HepG2 (cell line): Measurements from ENCODE around the gene CNTROB. TPM values are rescaled to one million over a fixed set of nuclear protein-coding genes. Genes with fewer than 3 reads are reported as not detected.

ENCODE experiments used
- CBX1 ChIP-seq: IDR thresholded peaks from one replicate; pipeline ENCODE4 v1.6.1; 2016; ENCODE audit warnings: antibody characterized with exemption, low read depth
- HOXA9 ChIP-seq: sonication (generic); formaldehyde crosslinking; IDR thresholded peaks from 2 replicates; pipeline ENCODE4 v1.8.1; 2022; ENCODE audit warnings: missing genetic modification reagents, mild to moderate bottlenecking, moderate library complexity, borderline replicate concordance
- JDP2 ChIP-seq: sonication (generic); formaldehyde crosslinking; IDR thresholded peaks from 2 replicates; pipeline ENCODE4 v1.8.1; 2022; ENCODE audit warnings: missing genetic modification reagents, borderline replicate concordance
- ZFP90 ChIP-seq: sonication (generic); formaldehyde crosslinking; IDR thresholded peaks from 2 replicates; pipeline ENCODE4 v1.8.0; 2022; ENCODE audit warnings: missing genetic modification reagents, mild to moderate bottlenecking, inconsistent platforms, borderline replicate concordance
- ZNF367 ChIP-seq: sonication (generic); formaldehyde crosslinking; IDR thresholded peaks from 2 replicates; pipeline ENCODE4 v1.4.0; 2020; ENCODE audit warnings: missing genetic modification reagents, borderline replicate concordance
- ZNF776 ChIP-seq: sonication (generic); formaldehyde crosslinking; IDR thresholded peaks from 2 replicates; pipeline ENCODE4 v1.4.0; 2020; ENCODE audit warnings: mild to moderate bottlenecking, missing genetic modification reagents
- ZNF788 ChIP-seq: sonication (generic); formaldehyde crosslinking; IDR thresholded peaks from 2 replicates; pipeline ENCODE4 v1.5.0; 2020; ENCODE audit warnings: mild to moderate bottlenecking, missing genetic modification reagents, borderline replicate concordance
- ZNF816 ChIP-seq: sonication (generic); formaldehyde crosslinking; IDR thresholded peaks from 2 replicates; pipeline ENCODE4 v1.8.0; 2022; ENCODE audit warnings: missing genetic modification reagents, mild to moderate bottlenecking, borderline replicate concordance
- polyA plus RNA-seq, 8 experiments: library from polyadenylated mRNA; depleted of rRNA in 3 of 8; stranded (reverse) in 7 of 8; unstranded in 1 of 8; fragments of >200 nt; fragmentation: Illumina TruSeq in 4 of 8; extraction: Trizol in 4 of 8; gene quantifications; 2 replicates each; pipeline versions ENCODE4 v1.2.1 to v1.2.3, GENCODE V29; 2011 to 2016; ENCODE audit warnings: low read depth in 4 of 8, missing spikeins in 1 of 8, mixed read lengths in 1 of 8; ENCODE audit not compliant: insufficient read depth in 1 of 8
- total RNA-seq, 5 experiments: library from RNA; depleted of rRNA; stranded (reverse); fragments of >200 nt; fragmentation: Illumina TruSeq; extraction: Trizol; gene quantifications; 2 replicates each; pipeline ENCODE4 v1.2.3, GENCODE V29; 2016; ENCODE audit warnings: low read depth in 1 of 5
- TF ChIP-seq, protein P1 (sequence below), 2 experiments: fragments of 450-650 bp in 1 of 2; sonication (generic) in 1 of 2; formaldehyde crosslinking in 1 of 2; IDR thresholded peaks; 2 replicates each; pipeline versions ENCODE4 v1.6.1 to v1.8.0; 2016 to 2022; ENCODE audit warnings: antibody characterized with exemption in 1 of 2, mild to moderate bottlenecking in 1 of 2, missing genetic modification reagents in 1 of 2
- TF ChIP-seq, protein P2 (sequence below): sonication (generic); formaldehyde crosslinking; IDR thresholded peaks from 2 replicates; pipeline ENCODE4 v1.4.0; 2020; ENCODE audit warnings: missing genetic modification reagents, borderline replicate concordance
- TF ChIP-seq, protein P3 (sequence below): sonication (generic); formaldehyde crosslinking; IDR thresholded peaks from 2 replicates; pipeline ENCODE4 v1.4.0; 2020; ENCODE audit warnings: mild to moderate bottlenecking, missing genetic modification reagents

CNTROB gene
- total and polyA plus RNA-seq, 2 of the 13 experiments (the other 11 are each of a cell fraction or from before 2014, with no cell fraction given), result 21.2 to 24.1 TPM

DNA sequence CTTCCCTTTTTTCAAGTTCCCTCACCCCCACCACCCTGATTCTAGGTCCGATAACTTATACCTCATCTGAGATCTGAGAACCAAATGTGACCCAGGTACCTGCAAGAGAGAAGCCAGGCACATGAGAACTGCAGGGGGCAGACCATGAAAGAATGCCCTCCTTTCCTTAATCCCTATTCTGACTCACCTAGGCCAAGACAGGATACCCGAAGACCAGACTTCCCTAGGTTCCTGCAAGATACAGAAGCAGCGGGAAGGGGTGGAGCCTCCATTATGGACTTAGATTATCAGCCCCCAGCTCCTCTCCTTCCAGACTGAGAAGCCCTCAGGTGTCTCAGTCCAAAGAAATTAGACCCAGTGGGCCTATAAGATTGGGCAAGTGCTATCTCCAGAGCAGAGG lies 4.4 kb upstream of the CNTROB start (continued):
- TF ChIP-seq, protein P1, sequence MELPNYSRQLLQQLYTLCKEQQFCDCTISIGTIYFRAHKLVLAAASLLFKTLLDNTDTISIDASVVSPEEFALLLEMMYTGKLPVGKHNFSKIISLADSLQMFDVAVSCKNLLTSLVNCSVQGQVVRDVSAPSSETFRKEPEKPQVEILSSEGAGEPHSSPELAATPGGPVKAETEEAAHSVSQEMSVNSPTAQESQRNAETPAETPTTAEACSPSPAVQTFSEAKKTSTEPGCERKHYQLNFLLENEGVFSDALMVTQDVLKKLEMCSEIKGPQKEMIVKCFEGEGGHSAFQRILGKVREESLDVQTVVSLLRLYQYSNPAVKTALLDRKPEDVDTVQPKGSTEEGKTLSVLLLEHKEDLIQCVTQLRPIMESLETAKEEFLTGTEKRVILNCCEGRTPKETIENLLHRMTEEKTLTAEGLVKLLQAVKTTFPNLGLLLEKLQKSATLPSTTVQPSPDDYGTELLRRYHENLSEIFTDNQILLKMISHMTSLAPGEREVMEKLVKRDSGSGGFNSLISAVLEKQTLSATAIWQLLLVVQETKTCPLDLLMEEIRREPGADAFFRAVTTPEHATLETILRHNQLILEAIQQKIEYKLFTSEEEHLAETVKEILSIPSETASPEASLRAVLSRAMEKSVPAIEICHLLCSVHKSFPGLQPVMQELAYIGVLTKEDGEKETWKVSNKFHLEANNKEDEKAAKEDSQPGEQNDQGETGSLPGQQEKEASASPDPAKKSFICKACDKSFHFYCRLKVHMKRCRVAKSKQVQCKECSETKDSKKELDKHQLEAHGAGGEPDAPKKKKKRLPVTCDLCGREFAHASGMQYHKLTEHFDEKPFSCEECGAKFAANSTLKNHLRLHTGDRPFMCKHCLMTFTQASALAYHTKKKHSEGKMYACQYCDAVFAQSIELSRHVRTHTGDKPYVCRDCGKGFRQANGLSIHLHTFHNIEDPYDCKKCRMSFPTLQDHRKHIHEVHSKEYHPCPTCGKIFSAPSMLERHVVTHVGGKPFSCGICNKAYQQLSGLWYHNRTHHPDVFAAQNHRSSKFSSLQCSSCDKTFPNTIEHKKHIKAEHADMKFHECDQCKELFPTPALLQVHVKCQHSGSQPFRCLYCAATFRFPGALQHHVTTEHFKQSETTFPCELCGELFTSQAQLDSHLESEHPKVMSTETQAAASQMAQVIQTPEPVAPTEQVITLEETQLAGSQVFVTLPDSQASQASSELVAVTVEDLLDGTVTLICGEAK (IDR thresholded peaks at IDR 0.05), result no peak
- TF ChIP-seq, protein P1 (CRISPR knock-in tag; IDR thresholded peaks at IDR 0.05), result no peak
- TF ChIP-seq ZNF816 (CRISPR knock-in tag) (no peak), CBX1 (no peak), ZFP90 (CRISPR knock-in tag) (no peak), ZNF788 (CRISPR knock-in tag) (no peak), ZNF776 (no peak), ZNF367 (CRISPR knock-in tag) (no peak), HOXA9 (CRISPR knock-in tag) (no peak), JDP2 (no peak)
- TF ChIP-seq, protein P2, sequence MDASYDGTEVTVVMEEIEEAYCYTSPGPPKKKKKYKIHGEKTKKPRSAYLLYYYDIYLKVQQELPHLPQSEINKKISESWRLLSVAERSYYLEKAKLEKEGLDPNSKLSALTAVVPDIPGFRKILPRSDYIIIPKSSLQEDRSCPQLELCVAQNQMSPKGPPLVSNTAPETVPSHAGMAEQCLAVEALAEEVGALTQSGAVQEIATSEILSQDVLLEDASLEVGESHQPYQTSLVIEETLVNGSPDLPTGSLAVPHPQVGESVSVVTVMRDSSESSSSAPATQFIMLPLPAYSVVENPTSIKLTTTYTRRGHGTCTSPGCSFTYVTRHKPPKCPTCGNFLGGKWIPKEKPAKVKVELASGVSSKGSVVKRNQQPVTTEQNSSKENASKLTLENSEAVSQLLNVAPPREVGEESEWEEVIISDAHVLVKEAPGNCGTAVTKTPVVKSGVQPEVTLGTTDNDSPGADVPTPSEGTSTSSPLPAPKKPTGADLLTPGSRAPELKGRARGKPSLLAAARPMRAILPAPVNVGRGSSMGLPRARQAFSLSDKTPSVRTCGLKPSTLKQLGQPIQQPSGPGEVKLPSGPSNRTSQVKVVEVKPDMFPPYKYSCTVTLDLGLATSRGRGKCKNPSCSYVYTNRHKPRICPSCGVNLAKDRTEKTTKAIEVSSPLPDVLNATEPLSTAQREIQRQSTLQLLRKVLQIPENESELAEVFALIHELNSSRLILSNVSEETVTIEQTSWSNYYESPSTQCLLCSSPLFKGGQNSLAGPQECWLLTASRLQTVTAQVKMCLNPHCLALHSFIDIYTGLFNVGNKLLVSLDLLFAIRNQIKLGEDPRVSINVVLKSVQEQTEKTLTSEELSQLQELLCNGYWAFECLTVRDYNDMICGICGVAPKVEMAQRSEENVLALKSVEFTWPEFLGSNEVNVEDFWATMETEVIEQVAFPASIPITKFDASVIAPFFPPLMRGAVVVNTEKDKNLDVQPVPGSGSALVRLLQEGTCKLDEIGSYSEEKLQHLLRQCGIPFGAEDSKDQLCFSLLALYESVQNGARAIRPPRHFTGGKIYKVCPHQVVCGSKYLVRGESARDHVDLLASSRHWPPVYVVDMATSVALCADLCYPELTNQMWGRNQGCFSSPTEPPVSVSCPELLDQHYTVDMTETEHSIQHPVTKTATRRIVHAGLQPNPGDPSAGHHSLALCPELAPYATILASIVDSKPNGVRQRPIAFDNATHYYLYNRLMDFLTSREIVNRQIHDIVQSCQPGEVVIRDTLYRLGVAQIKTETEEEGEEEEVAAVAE, result no peak
- TF ChIP-seq, protein P3, sequence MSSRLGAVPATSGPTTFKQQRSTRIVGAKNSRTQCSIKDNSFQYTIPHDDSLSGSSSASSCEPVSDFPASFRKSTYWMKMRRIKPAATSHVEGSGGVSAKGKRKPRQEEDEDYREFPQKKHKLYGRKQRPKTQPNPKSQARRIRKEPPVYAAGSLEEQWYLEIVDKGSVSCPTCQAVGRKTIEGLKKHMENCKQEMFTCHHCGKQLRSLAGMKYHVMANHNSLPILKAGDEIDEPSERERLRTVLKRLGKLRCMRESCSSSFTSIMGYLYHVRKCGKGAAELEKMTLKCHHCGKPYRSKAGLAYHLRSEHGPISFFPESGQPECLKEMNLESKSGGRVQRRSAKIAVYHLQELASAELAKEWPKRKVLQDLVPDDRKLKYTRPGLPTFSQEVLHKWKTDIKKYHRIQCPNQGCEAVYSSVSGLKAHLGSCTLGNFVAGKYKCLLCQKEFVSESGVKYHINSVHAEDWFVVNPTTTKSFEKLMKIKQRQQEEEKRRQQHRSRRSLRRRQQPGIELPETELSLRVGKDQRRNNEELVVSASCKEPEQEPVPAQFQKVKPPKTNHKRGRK (CRISPR knock-in tag), result no peak
